SJSA1 (cell line): ENCODE data around the gene METTL16. TPM values are rescaled to one million over a fixed set of nuclear protein-coding genes. Genes with fewer than 3 reads are reported as not detected.

Experiments
- DNase-seq, 2 experiments: peaks; one replicate each; pipeline ENCODE4 v3.0.0-alpha.2; 2015 to 2020; ENCODE audit warnings: low spot score in 2 of 2, low read depth in 1 of 2
- H3K27ac ChIP-seq: fragments of 250-450 bp; sonication (Bioruptor Pico); 2 replicates; pipeline ENCODE4 v1.5.1; 2020; ENCODE audit warnings: mild to moderate bottlenecking, moderate library complexity
- H3K27me3 ChIP-seq: fragments of 250-450 bp; sonication (Bioruptor Pico); replicated peaks from 2 replicates; pipeline ENCODE4 v1.5.1; 2020; ENCODE audit warnings: mild to moderate bottlenecking, moderate library complexity
- H3K36me3 ChIP-seq: fragments of 250-450 bp; sonication (Bioruptor Pico); 2 replicates; pipeline ENCODE4 v1.5.1; 2020; ENCODE audit warnings: mild to moderate bottlenecking
- H3K4me1 ChIP-seq: fragments of 250-450 bp; sonication (Bioruptor Pico); replicated peaks from 2 replicates; pipeline ENCODE4 v1.6.1; 2021; ENCODE audit warnings: mild to moderate bottlenecking
- H3K4me3 ChIP-seq: fragments of 250-450 bp; sonication (Bioruptor Pico); 2 replicates; pipeline ENCODE4 v1.5.1; 2020; ENCODE audit warnings: mild to moderate bottlenecking
- H3K9me3 ChIP-seq: fragments of 250-450 bp; sonication (Bioruptor Pico); replicated peaks from 2 replicates; pipeline ENCODE4 v1.5.1; 2020; ENCODE audit warnings: mild to moderate bottlenecking
- total RNA-seq: library from RNA; depleted of rRNA; stranded (reverse); fragments of >200 nt; shearing (Covaris generic); gene quantifications from 2 replicates; pipeline ENCODE4 v1.2.3, GENCODE V29; 2014; rRNA removed

METTL16 gene
- total RNA-seq, 1 experiment from 2014 or later, result 17.3 TPM

DNA sequence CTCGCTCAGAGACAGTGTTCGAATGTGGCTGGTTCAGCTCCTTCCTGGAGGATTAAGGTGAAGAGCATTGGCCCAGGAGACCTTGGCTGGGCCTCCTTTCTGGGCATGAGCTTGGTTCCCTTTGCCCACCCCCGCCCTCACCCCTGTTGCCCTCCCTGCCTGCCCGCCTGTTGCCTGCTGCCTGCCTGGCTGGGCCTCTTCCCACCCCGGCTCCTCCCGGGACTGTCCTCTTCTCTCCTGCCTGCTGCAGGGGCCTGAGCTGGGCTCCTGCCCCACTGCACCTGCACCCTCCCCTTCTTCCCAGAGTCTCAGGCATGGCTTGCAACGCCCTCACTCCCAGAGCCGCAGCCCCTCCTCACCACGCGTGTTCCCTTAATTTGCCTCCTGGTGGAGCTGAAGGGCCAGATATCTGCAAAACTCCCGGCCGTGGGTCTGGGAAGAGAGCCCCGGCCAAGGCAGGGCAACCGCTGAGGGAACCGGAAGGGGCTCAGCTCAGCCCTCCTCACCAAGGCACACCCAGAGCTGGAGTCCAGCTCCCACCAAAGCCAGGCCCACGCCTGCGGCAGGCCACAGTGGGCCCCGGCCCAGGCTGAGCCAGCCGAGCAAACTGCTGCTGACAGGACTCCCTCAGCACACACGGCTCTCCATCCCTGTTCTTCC lies 142.0 kb downstream of the METTL16 start:
- Histone ChIP-seq H3K27ac (no peak overlapping the region), H3K9me3 (no peaks in the 10 kb centered on the region), H3K4me3 (no peak overlapping the region), H3K27me3 (no peaks in the 10 kb centered on the region), H3K4me1 (no peaks in the 10 kb centered on the region), H3K36me3 (no peaks in the 10 kb centered on the region)
- no peak for DNase-seq

DNA sequence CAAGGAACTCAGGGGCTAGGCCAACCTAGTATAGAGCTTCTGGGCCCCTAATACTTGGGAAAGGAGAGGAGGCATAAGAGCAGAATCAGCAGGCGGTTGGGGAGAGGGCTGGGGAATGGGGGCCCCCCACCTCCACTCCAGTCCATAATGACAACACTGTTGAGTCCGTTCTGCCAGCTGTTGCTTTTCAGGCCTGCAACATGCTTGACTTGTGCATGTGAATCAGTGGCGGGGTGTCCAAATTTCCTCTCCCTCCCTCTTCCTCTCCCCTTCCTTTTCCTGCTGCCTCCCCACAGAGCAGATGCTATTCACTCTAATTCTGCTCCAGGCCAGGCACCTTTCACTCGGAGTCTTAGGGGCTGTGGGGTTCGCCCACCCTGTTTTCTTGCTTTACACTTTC lies 142.6 kb downstream of the METTL16 start:
- no peak for DNase-seq
- Histone ChIP-seq H3K4me3 (no peak overlapping the region), H3K4me1 (no peaks in the 10 kb centered on the region), H3K36me3 (no peaks in the 10 kb centered on the region), H3K27ac (no peak overlapping the region), H3K27me3 (no peaks in the 10 kb centered on the region), H3K9me3 (no peaks in the 10 kb centered on the region)

DNA sequence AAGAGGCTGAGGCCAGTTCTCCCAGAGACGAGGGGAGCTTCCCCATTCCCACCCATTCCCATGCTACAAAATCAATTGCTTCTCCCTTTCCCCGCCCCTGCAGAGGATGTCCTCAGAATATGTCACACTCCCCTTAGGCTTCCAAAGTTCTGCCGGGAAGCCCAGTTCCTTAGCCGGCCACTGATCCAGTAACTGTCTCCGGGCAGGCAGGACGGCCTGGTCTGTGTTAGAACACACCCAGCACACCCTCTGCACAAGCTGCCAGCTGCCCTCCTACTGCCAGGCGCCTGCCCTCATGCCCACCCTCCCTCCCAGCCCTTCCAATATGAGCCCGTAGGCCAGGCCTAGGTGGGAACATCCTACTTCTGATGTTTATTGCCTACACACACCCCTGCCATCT lies 143.3 kb downstream of the METTL16 start:
- Histone ChIP-seq H3K4me1 (no peaks in the 10 kb centered on the region), H3K27me3 (no peaks in the 10 kb centered on the region), H3K27ac (no peak overlapping the region), H3K9me3 (no peaks in the 10 kb centered on the region), H3K36me3 (no peaks in the 10 kb centered on the region), H3K4me3 (no peak overlapping the region)
- no peak for DNase-seq

GRCh38 chr17:2366747-2367494 lies 144.8 kb downstream of the METTL16 start:
- Histone ChIP-seq H3K27ac (no peak overlapping the region), H3K27me3 (no peaks in the 10 kb centered on the region), H3K4me3 (no peak overlapping the region), H3K36me3 (no peaks in the 10 kb centered on the region), H3K9me3 (no peaks in the 10 kb centered on the region), H3K4me1 (no peaks in the 10 kb centered on the region)
- DNase-seq, result no peak

Other genes starting within 250 kb of the METTL16 start
- gene SMG6, start 208.1 kb downstream of the METTL16 start, total RNA-seq, result 23.9 and 37.7 TPM in 2 replicates
- 8.9 and 32.3 TPM in 2 replicates for gene SRR, start 207.9 kb downstream of the METTL16 start, total RNA-seq
- 24.3 and 47.3 TPM in 2 replicates for gene TSR1, start 175.4 kb downstream of the METTL16 start, total RNA-seq
- 14.8 and 18.6 TPM in 2 replicates for gene SGSM2, start 174.4 kb downstream of the METTL16 start, total RNA-seq
- gene MNT, start 110.8 kb downstream of the METTL16 start, total RNA-seq, result 3.0 and 3.5 TPM in 2 replicates
- gene PAFAH1B1, start 81.8 kb upstream of the METTL16 start, total RNA-seq, result 56.1 and 87.2 TPM in 2 replicates
- gene CLUH, start 199.9 kb upstream of the METTL16 start, total RNA-seq, result 18.9 and 27.3 TPM in 2 replicates
- not detected in 2 replicates for gene CCDC92B, start 237.8 kb upstream of the METTL16 start, total RNA-seq